CD4-positive, alpha-beta T cell (primary cell): ENCODE data around the gene PCSK2. TPM values are rescaled to one million over a fixed set of nuclear protein-coding genes. Genes with fewer than 3 reads are reported as not detected.

Experiments
- ATAC-seq: fragments of 200-7000 bp; cut with Tn5 transposase; one replicate; pipeline ENCODE4 v1.10.0; 2022; ENCODE audit warnings: mild to moderate bottlenecking; ENCODE audit not compliant: poor library complexity
- CTCF ChIA-PET: fragments of 350-600 bp; sonication (Branson Sonifier 250); formaldehyde crosslinking; loops from one replicate; lab custom pipeline; 2021; ENCODE audit warnings: antibody characterized with exemption, inconsistent platforms; lab: Charles Lee
- POLR2A ChIA-PET: fragments of 350-600 bp; sonication (Branson Sonifier 250); formaldehyde crosslinking; loops from one replicate; lab custom pipeline; 2021; ENCODE audit warnings: antibody characterized with exemption, inconsistent platforms; lab: Charles Lee
- DNase-seq, 14 experiments: peaks; one replicate each; pipeline ENCODE4 v3.0.0-alpha.2; 2013 to 2020; ENCODE audit warnings: mixed read lengths in 2 of 14
- H3K27ac ChIP-seq, 2 donors: one replicate each; pipeline versions ENCODE4 v1.5.1 to v1.7.0; 2013; ENCODE audit warnings: low read length in 2 of 2, low read depth in 1 of 2, mild to moderate bottlenecking in 1 of 2
- H3K27me3 ChIP-seq, 2 experiments: 1 replicate in 1 of 2; 2 replicates in 1 of 2; pipeline versions ENCODE4 v1.6.1 to v1.7.0; 2013; ENCODE audit warnings: low read length in 2 of 2, control low read depth in 1 of 2, mild to moderate bottlenecking in 1 of 2, moderate library complexity in 1 of 2; ENCODE audit not compliant: insufficient read depth in 2 of 2, control insufficient read depth in 1 of 2
- H3K36me3 ChIP-seq: one replicate; pipeline ENCODE4 v1.6.1; 2013; ENCODE audit warnings: low read length, control low read depth; ENCODE audit not compliant: insufficient read depth
- H3K4me1 ChIP-seq: one replicate; pipeline ENCODE4 v1.6.1; 2013; ENCODE audit warnings: low read length, control low read depth; ENCODE audit not compliant: insufficient read depth
- H3K4me3 ChIP-seq: one replicate; pipeline ENCODE4 v1.5.1; 2013; ENCODE audit warnings: mild to moderate bottlenecking, low read length, moderate library complexity
- H3K9me3 ChIP-seq, 2 experiments: 1 replicate in 1 of 2; 2 replicates in 1 of 2; pipeline versions ENCODE4 v1.6.1 to v1.7.0; 2013; ENCODE audit warnings: low read length in 2 of 2, mild to moderate bottlenecking in 2 of 2, control low read depth in 1 of 2, moderate library complexity in 1 of 2; ENCODE audit not compliant: control insufficient read depth in 1 of 2, insufficient read depth in 1 of 2
- H3K27ac Mint-ChIP-seq: one replicate; pipeline ENCODE4 v1.8.0; 2020; ENCODE audit warnings: mixed read lengths
- H3K27me3 Mint-ChIP-seq: one replicate; pipeline ENCODE4 v1.8.0; 2021; ENCODE audit warnings: mixed read lengths
- H3K36me3 Mint-ChIP-seq: one replicate; pipeline ENCODE4 v1.8.0; 2021; ENCODE audit warnings: low read depth, mixed read lengths
- H3K4me1 Mint-ChIP-seq: one replicate; pipeline ENCODE4 v1.8.0; 2021; ENCODE audit warnings: low read depth, mixed read lengths
- H3K4me3 Mint-ChIP-seq: one replicate; pipeline ENCODE4 v1.8.0; 2020; ENCODE audit warnings: mild to moderate bottlenecking, mixed read lengths
- H3K9me3 Mint-ChIP-seq: one replicate; pipeline ENCODE4 v1.8.0; 2020; ENCODE audit warnings: mixed read lengths
- intact Hi-C, 2 experiments: fragments of 100-400 bp; cut with DNase I in 1 of 2; cut with micrococcal nuclease in 1 of 2; formaldehyde crosslinking; loops; one replicate each; pipeline versions ENCODE4 v1.15.1 to v1.9.0; 2023 to 2025; cut with DNase I, micrococcal nuclease
- total RNA-seq, 174 experiments: library from RNA in 2 of 174; stranded (reverse) in 2 of 174; gene quantifications; one replicate each; pipeline ENCODE4 v1.2.3 and lab custom pipeline; 2021 to 2026
- TF ChIP-seq, protein P1 (sequence below): fragments of 200-600 bp; IDR thresholded peaks from one replicate; pipeline ENCODE4 v1.8.0; 2022; ENCODE audit warnings: antibody characterized with exemption, mild to moderate bottlenecking

The PCSK2 gene
- total RNA-seq, 2 experiments from 2014 or later: not detected

DNA sequence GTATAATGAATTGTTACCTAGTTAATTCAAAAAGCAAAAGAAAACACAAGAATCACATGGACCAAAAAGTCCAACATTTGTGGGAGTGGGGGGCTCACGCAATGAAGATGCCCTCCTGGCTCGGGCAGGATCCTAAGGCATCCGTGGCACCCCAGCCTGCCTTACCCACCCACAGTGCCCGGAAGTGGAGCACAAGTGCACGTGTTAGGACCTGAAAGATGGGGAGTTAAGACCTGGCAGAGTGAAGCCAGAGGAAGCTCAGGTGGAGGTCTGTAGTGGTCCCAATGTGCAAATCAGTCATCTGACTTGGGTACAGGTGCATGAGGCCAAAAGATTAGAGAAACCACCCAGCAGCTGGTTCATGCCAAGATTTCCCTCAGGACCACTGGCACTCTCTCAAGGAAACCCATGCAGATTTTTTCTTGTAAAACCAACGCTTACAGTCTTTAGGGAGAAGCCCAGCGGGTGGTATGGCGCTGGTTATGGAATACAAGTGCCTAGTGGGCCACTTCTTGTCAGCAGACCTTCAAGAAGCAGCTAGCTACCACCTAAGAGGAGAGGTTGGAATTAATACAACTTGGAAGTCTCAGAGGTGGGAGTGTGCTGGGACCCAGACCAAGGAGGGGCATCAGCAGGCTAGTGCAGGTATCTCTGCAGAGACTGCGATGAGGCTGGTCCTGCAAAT, 262.2 kb downstream of the PCSK2 start:
- Histone ChIP-seq H3K4me1 (no peaks in the 10 kb centered on the region), H3K4me3 (no peak overlapping the region), H3K9me3 (no peaks in the 10 kb centered on the region), H3K27ac (no peak overlapping the region), H3K27me3 (peaks cover 0 to 4% of the 10 kb centered on the region in 2 experiments), H3K36me3 (no peaks in the 10 kb centered on the region)
- H3K4me1 Mint-ChIP-seq: no peaks in the 10 kb centered on the region
- CTCF ChIA-PET: no interaction called here
- no peaks in the 10 kb centered on the region for H3K9me3 Mint-ChIP-seq
- TF ChIP-seq, protein P1, sequence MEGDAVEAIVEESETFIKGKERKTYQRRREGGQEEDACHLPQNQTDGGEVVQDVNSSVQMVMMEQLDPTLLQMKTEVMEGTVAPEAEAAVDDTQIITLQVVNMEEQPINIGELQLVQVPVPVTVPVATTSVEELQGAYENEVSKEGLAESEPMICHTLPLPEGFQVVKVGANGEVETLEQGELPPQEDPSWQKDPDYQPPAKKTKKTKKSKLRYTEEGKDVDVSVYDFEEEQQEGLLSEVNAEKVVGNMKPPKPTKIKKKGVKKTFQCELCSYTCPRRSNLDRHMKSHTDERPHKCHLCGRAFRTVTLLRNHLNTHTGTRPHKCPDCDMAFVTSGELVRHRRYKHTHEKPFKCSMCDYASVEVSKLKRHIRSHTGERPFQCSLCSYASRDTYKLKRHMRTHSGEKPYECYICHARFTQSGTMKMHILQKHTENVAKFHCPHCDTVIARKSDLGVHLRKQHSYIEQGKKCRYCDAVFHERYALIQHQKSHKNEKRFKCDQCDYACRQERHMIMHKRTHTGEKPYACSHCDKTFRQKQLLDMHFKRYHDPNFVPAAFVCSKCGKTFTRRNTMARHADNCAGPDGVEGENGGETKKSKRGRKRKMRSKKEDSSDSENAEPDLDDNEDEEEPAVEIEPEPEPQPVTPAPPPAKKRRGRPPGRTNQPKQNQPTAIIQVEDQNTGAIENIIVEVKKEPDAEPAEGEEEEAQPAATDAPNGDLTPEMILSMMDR: no peak
- H3K27ac Mint-ChIP-seq: no peak overlapping the region
- intact Hi-C loops: no loop called here
- no peaks in the 10 kb centered on the region for H3K36me3 Mint-ChIP-seq
- no peak for ATAC-seq
- no peak overlapping the region for H3K4me3 Mint-ChIP-seq
- POLR2A ChIA-PET: no interaction called here
- peaks cover 5% of the 10 kb centered on the region for H3K27me3 Mint-ChIP-seq
- no peak for DNase-seq

DNA sequence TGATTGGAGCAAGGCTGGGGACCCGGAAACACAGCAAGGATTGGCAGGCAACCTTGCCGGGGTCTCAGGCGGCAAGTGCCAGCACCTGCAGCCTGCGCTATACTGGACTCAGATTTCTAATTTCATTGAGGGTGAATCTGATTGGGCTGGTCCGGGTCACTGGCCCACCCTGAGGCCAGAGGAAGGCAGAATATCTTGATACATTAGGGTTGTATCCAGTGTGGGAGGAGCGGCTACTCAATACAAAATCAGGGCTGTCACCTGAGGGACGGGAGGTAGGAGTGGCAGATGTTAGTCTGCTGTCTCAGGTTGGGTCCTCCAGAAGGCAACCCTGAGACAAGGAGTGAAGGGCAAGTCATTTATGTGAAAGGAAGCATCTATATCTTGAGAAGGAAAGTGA, 263.7 kb downstream of the PCSK2 start:
- H3K27me3 Mint-ChIP-seq: no peaks in the 10 kb centered on the region
- no peaks in the 10 kb centered on the region for H3K36me3 Mint-ChIP-seq
- H3K9me3 ChIP-seq: no peaks in the 10 kb centered on the region
- no peaks in the 10 kb centered on the region for H3K4me1 Mint-ChIP-seq
- no peak overlapping the region for H3K27ac Mint-ChIP-seq
- ChIA-PET POLR2A (no interaction called here), CTCF (no interaction called here)
- H3K27ac ChIP-seq: no peak overlapping the region
- H3K9me3 Mint-ChIP-seq: no peaks in the 10 kb centered on the region
- no peak overlapping the region for H3K4me3 Mint-ChIP-seq
- no peaks in the 10 kb centered on the region for H3K4me1 ChIP-seq
- no peak overlapping the region for H3K4me3 ChIP-seq
- ATAC-seq (no peak), DNase-seq (no peak)
- intact Hi-C loops: no loop called here
- H3K36me3 ChIP-seq: no peaks in the 10 kb centered on the region
- TF ChIP-seq, protein P1: no peak
- H3K27me3 ChIP-seq: no peaks in the 10 kb centered on the region

DNA sequence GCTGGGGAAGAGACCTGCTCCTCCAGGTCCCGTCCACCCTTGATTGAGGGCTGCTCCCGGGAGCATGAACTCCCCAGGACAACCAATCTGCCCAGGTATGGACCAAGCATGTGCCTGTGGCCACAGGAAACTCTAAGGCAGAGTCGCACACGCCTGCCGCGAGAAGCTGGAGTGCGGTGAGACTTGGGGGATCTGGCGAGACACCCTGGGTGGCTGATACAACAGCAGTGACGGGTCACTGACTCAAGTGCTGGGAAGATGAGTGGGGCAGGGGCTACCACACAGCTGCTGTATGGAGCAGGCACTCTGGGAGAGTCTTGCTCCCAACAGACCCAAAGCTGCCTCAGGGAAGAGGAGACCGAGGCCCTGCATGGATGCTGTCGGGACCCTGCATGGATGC, 264.2 kb downstream of the PCSK2 start:
- Mint-ChIP-seq H3K4me1 (no peaks in the 10 kb centered on the region), H3K4me3 (no peak overlapping the region), H3K36me3 (no peaks in the 10 kb centered on the region), H3K27me3 (no peaks in the 10 kb centered on the region), H3K27ac (no peak overlapping the region), H3K9me3 (no peaks in the 10 kb centered on the region)
- Histone ChIP-seq H3K36me3 (no peaks in the 10 kb centered on the region), H3K4me1 (no peaks in the 10 kb centered on the region), H3K9me3 (no peaks in the 10 kb centered on the region), H3K27ac (no peak overlapping the region), H3K27me3 (no peaks in the 10 kb centered on the region), H3K4me3 (no peak overlapping the region)
- ChIA-PET CTCF (no interaction called here), POLR2A (no interaction called here)
- TF ChIP-seq, protein P1: no peak
- intact Hi-C loops: no loop called here
- no peak for DNase-seq
- ATAC-seq: no peak
